ENCODE measurements around the gene SQSTM1. TPM values are rescaled to one million over a fixed set of nuclear protein-coding genes. Genes with fewer than 3 reads are reported as not detected.

Gene SQSTM1
- total and polyA plus RNA-seq, 12 donors, result 258 to 2,312 (median 660) TPM

DNA sequence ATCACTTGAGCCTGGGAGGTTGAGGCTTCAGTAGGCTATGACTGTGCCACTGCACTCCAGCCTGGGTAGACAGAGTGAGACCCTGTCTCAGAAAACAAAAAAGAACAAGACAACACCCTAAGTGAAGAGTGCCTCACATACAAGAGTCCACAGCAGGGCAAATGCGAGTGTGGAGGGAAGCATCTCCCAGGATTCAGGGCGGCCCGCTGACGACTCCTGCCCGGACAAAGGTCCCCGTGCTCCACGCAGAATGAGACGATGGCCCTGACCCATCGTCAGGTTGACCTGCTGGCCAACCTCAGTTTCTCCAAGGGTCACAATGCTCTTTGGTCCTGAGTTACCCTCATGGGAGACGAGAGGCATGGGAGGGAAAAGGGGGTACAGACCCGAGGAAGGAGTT lies 19.6 kb downstream of the SQSTM1 start:
- TF ChIP-seq, protein P1, sequence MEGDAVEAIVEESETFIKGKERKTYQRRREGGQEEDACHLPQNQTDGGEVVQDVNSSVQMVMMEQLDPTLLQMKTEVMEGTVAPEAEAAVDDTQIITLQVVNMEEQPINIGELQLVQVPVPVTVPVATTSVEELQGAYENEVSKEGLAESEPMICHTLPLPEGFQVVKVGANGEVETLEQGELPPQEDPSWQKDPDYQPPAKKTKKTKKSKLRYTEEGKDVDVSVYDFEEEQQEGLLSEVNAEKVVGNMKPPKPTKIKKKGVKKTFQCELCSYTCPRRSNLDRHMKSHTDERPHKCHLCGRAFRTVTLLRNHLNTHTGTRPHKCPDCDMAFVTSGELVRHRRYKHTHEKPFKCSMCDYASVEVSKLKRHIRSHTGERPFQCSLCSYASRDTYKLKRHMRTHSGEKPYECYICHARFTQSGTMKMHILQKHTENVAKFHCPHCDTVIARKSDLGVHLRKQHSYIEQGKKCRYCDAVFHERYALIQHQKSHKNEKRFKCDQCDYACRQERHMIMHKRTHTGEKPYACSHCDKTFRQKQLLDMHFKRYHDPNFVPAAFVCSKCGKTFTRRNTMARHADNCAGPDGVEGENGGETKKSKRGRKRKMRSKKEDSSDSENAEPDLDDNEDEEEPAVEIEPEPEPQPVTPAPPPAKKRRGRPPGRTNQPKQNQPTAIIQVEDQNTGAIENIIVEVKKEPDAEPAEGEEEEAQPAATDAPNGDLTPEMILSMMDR (IDR thresholded peaks at IDR 0.05), result no peak
- no peak for TF ChIP-seq POLR2A (IDR thresholded peaks at IDR 0.05)
- Histone ChIP-seq H3K9me3 (replicated peaks in 1 of 3) (peaks cover 0 to 6% (median 0%) of the 10 kb centered on the region in 3 donors), H3K4me1 (replicated peaks in 1 of 2) (peaks cover 8 to 37% of the 10 kb centered on the region in 2 donors), H3K4me3 (no peak overlapping the region), H3K27ac (peak overlapping the region in 4 of 5 donors; percentile 26 to 84 (median 48)), H3K36me3 (replicated peaks in 1 of 2) (peaks cover 0 to 44% of the 10 kb centered on the region in 2 donors), H3K27me3 (no peaks in the 10 kb centered on the region)
- WGBS, 4 donors, result 90 to 96% (median 92%) methylated on average over 11 of the region's 11 CpGs
- peak in 1 of 7 donors; percentile 35 for DNase-seq
- intact Hi-C loops (cut with DNase I), result no loop called here

DNA sequence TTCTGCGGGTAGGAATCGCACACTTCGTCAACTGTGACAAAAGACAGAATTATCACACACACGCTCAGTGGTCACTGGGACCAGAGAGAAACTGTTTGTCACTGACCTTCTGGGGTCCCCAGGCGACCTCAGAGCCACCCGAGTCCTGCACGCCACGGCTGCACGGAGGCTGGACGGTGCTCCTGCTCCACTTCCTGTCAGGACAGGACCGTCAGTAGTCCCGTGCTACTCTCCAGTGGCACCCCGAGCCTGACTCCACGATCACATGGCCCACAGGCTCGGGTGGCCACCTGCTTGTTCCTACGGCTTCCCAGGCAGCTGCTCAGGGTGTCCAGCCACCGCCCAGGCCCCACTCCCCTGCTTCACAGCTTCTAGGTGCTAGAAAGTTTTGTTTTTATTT lies 20.1 kb downstream of the SQSTM1 start:
- 84 to 92% (median 88%) methylated on average over 7 to 17 of the region's 17 CpGs for WGBS, 4 donors
- H3K9me3 ChIP-seq (replicated peaks in 1 of 3), result peaks cover 0 to 7% (median 0%) of the 10 kb centered on the region in 3 donors
- H3K27me3 ChIP-seq, result no peaks in the 10 kb centered on the region
- DNase-seq, result no peak
- TF ChIP-seq POLR2A (IDR thresholded peaks at IDR 0.05), result no peak
- peaks cover 0 to 41% of the 10 kb centered on the region in 2 donors for H3K36me3 ChIP-seq (replicated peaks in 1 of 2)
- no peak overlapping the region for H3K4me3 ChIP-seq
- H3K4me1 ChIP-seq (replicated peaks in 1 of 2), result peaks cover 8 to 37% of the 10 kb centered on the region in 2 donors
- intact Hi-C loops (cut with DNase I), result no loop called here
- H3K27ac ChIP-seq, result peak overlapping the region in 1 of 5 donors; percentile 40

DNA sequence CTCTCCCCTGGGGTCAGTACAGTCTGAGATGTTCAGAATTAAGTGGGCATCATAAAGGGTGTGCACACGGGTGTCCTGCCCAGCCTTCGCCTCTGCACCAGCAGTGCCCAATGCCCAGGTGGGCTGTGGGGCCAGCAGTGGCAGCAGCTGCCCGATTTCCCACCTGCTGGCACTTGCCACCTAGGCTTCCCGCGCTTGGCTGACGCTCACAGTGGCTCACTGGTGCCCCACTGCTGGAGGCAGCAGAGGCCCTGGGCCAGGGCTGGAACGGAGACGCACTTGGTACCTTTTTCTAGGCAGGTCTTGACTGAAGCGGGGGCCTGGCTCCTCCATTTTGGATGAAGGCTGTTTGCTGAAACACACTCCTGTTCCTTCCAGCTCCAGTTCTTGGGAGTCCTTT lies 20.9 kb downstream of the SQSTM1 start:
- TF ChIP-seq, protein P1 (IDR thresholded peaks at IDR 0.05), result no peak
- no peak for TF ChIP-seq POLR2A (IDR thresholded peaks at IDR 0.05)
- H3K27ac ChIP-seq, result no peak overlapping the region
- H3K9me3 ChIP-seq (replicated peaks in 1 of 3), result peaks cover 0 to 7% (median 0%) of the 10 kb centered on the region in 3 donors
- intact Hi-C loops (cut with DNase I), result no loop called here
- H3K27me3 ChIP-seq, result no peaks in the 10 kb centered on the region
- WGBS, 4 donors, result 83 to 98% (median 91%) methylated on average over 3 to 9 of the region's 9 CpGs
- no peak overlapping the region for H3K4me3 ChIP-seq
- peaks cover 0 to 41% of the 10 kb centered on the region in 2 donors for H3K36me3 ChIP-seq (replicated peaks in 1 of 2)
- DNase-seq, result no peak
- peaks cover 8 to 30% of the 10 kb centered on the region in 2 donors for H3K4me1 ChIP-seq (replicated peaks in 1 of 2)

DNA sequence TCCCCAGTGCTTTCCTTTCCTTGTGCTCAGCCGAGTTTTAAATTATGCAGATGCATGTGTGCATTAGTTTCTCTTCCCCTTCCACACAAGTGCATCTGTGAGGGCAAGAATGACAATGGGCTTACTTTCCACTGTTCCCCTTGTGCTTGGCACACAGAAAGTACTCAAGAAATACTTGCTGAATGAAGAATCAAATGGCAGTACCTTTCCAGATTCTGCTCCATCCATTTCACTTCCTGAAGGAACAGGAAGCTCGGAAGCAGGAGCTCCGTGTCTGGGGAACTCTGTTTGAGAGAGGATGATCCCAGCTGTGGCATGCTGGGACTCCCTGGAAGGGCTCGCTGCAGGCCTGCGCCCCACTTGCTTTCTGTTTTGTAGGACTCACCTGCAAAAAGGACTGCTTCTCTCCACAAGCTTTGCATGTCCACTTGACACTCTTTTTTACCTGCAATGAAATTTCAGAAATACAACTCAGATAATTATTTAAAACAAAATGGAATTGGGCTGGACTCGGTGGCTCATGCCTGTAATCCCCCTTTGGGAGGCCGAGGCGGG lies 32.4 kb downstream of the SQSTM1 start:
- no peaks in the 10 kb centered on the region for H3K4me1 ChIP-seq (replicated peaks in 1 of 2)
- 81 to 86% (median 83%) methylated on average over 8 of the region's 8 CpGs for WGBS, 4 donors
- H3K9me3 ChIP-seq (replicated peaks in 1 of 3), result no peaks in the 10 kb centered on the region
- H3K27ac ChIP-seq, result no peak overlapping the region
- H3K27me3 ChIP-seq, result no peaks in the 10 kb centered on the region
- TF ChIP-seq, protein P1 (IDR thresholded peaks at IDR 0.05), result no peak
- no peak for TF ChIP-seq POLR2A (IDR thresholded peaks at IDR 0.05)
- DNase-seq, result no peak
- intact Hi-C loops (cut with DNase I), result loop anchor here (2.0 to 10.0 kb wide), 2 partner anchors 16 to 48 kb away; partner anchors contain the start of gene MGAT4B (in 1 of the 2)
- H3K36me3 ChIP-seq (replicated peaks in 1 of 2), result peaks cover 0 to 44% of the 10 kb centered on the region in 2 donors
- no peak overlapping the region for H3K4me3 ChIP-seq

DNA sequence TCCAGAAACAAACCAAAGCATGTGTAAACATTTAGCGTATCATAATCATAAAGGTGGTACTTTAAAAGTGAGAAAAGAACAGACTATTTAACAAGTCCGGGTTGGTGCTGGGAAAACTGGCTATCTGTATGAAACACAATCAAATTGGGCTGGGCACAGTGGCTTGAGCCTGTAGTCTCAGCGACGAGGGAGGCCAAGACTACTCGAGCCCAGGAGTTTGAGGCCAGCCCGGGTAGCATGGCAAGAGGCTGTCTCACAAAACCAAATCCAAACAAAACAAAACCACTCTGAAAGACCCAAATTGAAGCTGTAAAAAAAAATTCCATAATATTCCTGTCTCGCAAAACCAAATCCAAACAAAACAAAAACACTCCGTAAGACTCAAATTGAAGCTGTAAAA lies 33.7 kb downstream of the SQSTM1 start:
- H3K9me3 ChIP-seq (replicated peaks in 1 of 3), result no peaks in the 10 kb centered on the region
- intact Hi-C loops (cut with DNase I), result loop anchor here in 1 of 2 donors (10.0 kb wide), 1 partner anchor 50 kb away; the partner anchor contains the start of gene MGAT4B
- TF ChIP-seq, protein P1 (IDR thresholded peaks at IDR 0.05), result no peak
- TF ChIP-seq POLR2A (IDR thresholded peaks at IDR 0.05), result no peak
- H3K36me3 ChIP-seq (replicated peaks in 1 of 2), result peaks cover 0 to 37% of the 10 kb centered on the region in 2 donors
- H3K27ac ChIP-seq, result no peak overlapping the region
- no peak for DNase-seq
- H3K4me1 ChIP-seq (replicated peaks in 1 of 2), result peaks cover 2 to 3% of the 10 kb centered on the region in 2 donors
- no peak overlapping the region for H3K4me3 ChIP-seq
- no peaks in the 10 kb centered on the region for H3K27me3 ChIP-seq
- WGBS, 4 donors, result 88 to 96% (median 92%) methylated on average over 8 of the region's 8 CpGs

Data from adrenal gland (tissue), 12 donors.